Glutamatergic neuron (in vitro differentiated cells): ENCODE measurements around the gene TNIP1. TPM values are rescaled to one million over a fixed set of nuclear protein-coding genes. Genes with fewer than 3 reads are reported as not detected.
A peak's percentile ranks its signal among the peaks of the same experiment; 100 is the strongest.

ENCODE experiments used
- DNase-seq: peaks from one replicate; pipeline ENCODE4 v3.0.0; 2022
- H3K27ac Mint-ChIP-seq: one replicate; pipeline ENCODE4 v1.8.0; 2020; ENCODE audit warnings: mild to moderate bottlenecking, mixed read lengths, inconsistent platforms; ENCODE audit not compliant: unreplicated experiment
- H3K27me3 Mint-ChIP-seq: one replicate; pipeline ENCODE4 v1.8.0; 2020; ENCODE audit warnings: mild to moderate bottlenecking, moderate library complexity, mixed read lengths, inconsistent platforms; ENCODE audit not compliant: unreplicated experiment
- H3K36me3 Mint-ChIP-seq: one replicate; pipeline ENCODE4 v1.8.0; 2020; ENCODE audit warnings: mild to moderate bottlenecking, mixed read lengths, inconsistent platforms; ENCODE audit not compliant: unreplicated experiment
- H3K4me1 Mint-ChIP-seq: one replicate; pipeline ENCODE4 v1.8.0; 2020; ENCODE audit warnings: mild to moderate bottlenecking, low read depth, mixed read lengths, inconsistent platforms; ENCODE audit not compliant: unreplicated experiment
- H3K4me3 Mint-ChIP-seq: one replicate; pipeline ENCODE4 v1.8.0; 2020; ENCODE audit warnings: mild to moderate bottlenecking, mixed read lengths, inconsistent platforms; ENCODE audit not compliant: unreplicated experiment
- H3K9me3 Mint-ChIP-seq: one replicate; pipeline ENCODE4 v1.8.0; 2020; ENCODE audit warnings: mild to moderate bottlenecking, moderate library complexity, mixed read lengths, inconsistent platforms; ENCODE audit not compliant: unreplicated experiment
- CTCF ChIP-seq: fragments of 200-600 bp; sonication (generic); IDR thresholded peaks from one replicate; pipeline ENCODE4 v1.5.0; 2021; ENCODE audit not compliant: partially characterized antibody, unreplicated experiment
- total RNA-seq: library from RNA; stranded (reverse); fragmentation: NEBNext Ultra II Directional; extraction: Animal tissue kit (Norgen Biotek cat#: 25700); gene quantifications from one replicate; pipeline ENCODE4 v1.2.1, GENCODE V29; 2021; ENCODE audit not compliant: unreplicated experiment

The TNIP1 gene
- total RNA-seq, 1 donor from 2014 or later: 34.1 TPM

GRCh38 chr5:151085517-151086041 is 4.7 kb upstream of the TNIP1 start:
- no peaks in the 10 kb centered on the region for H3K36me3 Mint-ChIP-seq
- no peak overlapping the region for H3K27ac Mint-ChIP-seq
- no peak overlapping the region for H3K4me3 Mint-ChIP-seq
- H3K4me1 Mint-ChIP-seq: peaks cover 11% of the 10 kb centered on the region
- no peak for TF ChIP-seq CTCF
- peaks cover 2% of the 10 kb centered on the region for H3K9me3 Mint-ChIP-seq
- no peak for DNase-seq
- peaks cover 6% of the 10 kb centered on the region for H3K27me3 Mint-ChIP-seq

- H3K36me3 Mint-ChIP-seq: no peaks in the 10 kb centered on the region
- no peak for DNase-seq
- no peak for TF ChIP-seq CTCF
- no peak overlapping the region for H3K27ac Mint-ChIP-seq
- peaks cover 11% of the 10 kb centered on the region for H3K27me3 Mint-ChIP-seq
- H3K4me1 Mint-ChIP-seq: peaks cover 18% of the 10 kb centered on the region
- no peak overlapping the region for H3K4me3 Mint-ChIP-seq
- H3K9me3 Mint-ChIP-seq: peaks cover 5% of the 10 kb centered on the region
These were observed 3.5 kb upstream of the TNIP1 start for GRCh38 chr5:151084363-151084762.

- H3K4me3 Mint-ChIP-seq: no peak overlapping the region
- H3K9me3 Mint-ChIP-seq: peaks cover 4% of the 10 kb centered on the region
- peaks cover 18% of the 10 kb centered on the region for H3K4me1 Mint-ChIP-seq
- H3K36me3 Mint-ChIP-seq: no peaks in the 10 kb centered on the region
- no peak overlapping the region for H3K27ac Mint-ChIP-seq
- TF ChIP-seq CTCF: no peak
- DNase-seq: no peak
- H3K27me3 Mint-ChIP-seq: peaks cover 7% of the 10 kb centered on the region
These were observed 2.3 kb upstream of the TNIP1 start for GRCh38 chr5:151083081-151083676.

GRCh38 chr5:151082282-151082902 is 1.6 kb upstream of the TNIP1 start:
- peak; percentile 54 for TF ChIP-seq CTCF
- Mint-ChIP-seq H3K27ac (peak overlapping the region; percentile 50), H3K4me3 (peak overlapping the region; percentile 59), H3K27me3 (peaks cover 7% of the 10 kb centered on the region), H3K4me1 (peaks cover 18% of the 10 kb centered on the region), H3K9me3 (peaks cover 4% of the 10 kb centered on the region), H3K36me3 (no peaks in the 10 kb centered on the region)
- peak; percentile 33 for DNase-seq
